ENCODE results near the gene NRP1.

- no peak for TF ChIP-seq ZFP30 (CRISPR knock-in tag; IDR thresholded peaks at IDR 0.05)
- no peak for TF ChIP-seq PATZ1 (CRISPR knock-in tag; IDR thresholded peaks at IDR 0.05; ENCODE audit: borderline replicate concordance)
- TF ChIP-seq ISL1 (CRISPR knock-in tag; IDR thresholded peaks at IDR 0.05): no peak
- TF ChIP-seq ARNTL (CRISPR knock-in tag; IDR thresholded peaks at IDR 0.05; ENCODE audit: borderline replicate concordance, low read depth): no peak
- TF ChIP-seq OSR1 (CRISPR knock-in tag; IDR thresholded peaks at IDR 0.05): no peak
- no peak for TF ChIP-seq CSDC2 (CRISPR knock-in tag; IDR thresholded peaks at IDR 0.05)
Observed at GRCh38 chr10:33164060-33164709, 170.3 kb downstream of the NRP1 start.
